Retina (tissue), 1 donor: ENCODE results near the gene CHN1.
A peak's percentile ranks its signal among the peaks of the same experiment; 100 is the strongest.

ENCODE experiments used
- DNase-seq: peaks from one replicate; pipeline ENCODE4 v3.0.0-alpha.2; 2016

Gene CHN1

GRCh38 chr2:174859563-174860169, 145.5 kb downstream of the CHN1 start:
- DNase-seq: no peak

GRCh38 chr2:174858745-174859144, 146.4 kb downstream of the CHN1 start:
- no peak for DNase-seq

GRCh38 chr2:174856447-174856846, 148.7 kb downstream of the CHN1 start:
- DNase-seq: no peak

- peak; percentile 20 for DNase-seq
Observed at GRCh38 chr2:174846941-174847938, 157.9 kb downstream of the CHN1 start.

GRCh38 chr2:174846218-174846617, 159.0 kb downstream of the CHN1 start:
- DNase-seq: no peak

GRCh38 chr2:174844295-174844708, 160.9 kb downstream of the CHN1 start:
- no peak for DNase-seq

- no peak for DNase-seq
Observed at GRCh38 chr2:174842496-174842895, 162.7 kb downstream of the CHN1 start.

GRCh38 chr2:174841936-174842335, 163.2 kb downstream of the CHN1 start:
- DNase-seq: no peak

GRCh38 chr2:174841350-174841749, 163.8 kb downstream of the CHN1 start:
- DNase-seq: no peak

GRCh38 chr2:174840436-174840835, 164.7 kb downstream of the CHN1 start:
- no peak for DNase-seq

GRCh38 chr2:174839662-174840061, 165.5 kb downstream of the CHN1 start:
- no peak for DNase-seq

- DNase-seq: no peak
Observed at GRCh38 chr2:174836995-174837390, 168.2 kb downstream of the CHN1 start.

GRCh38 chr2:174836377-174836994, 168.7 kb downstream of the CHN1 start:
- DNase-seq: peak; percentile 44

- peak; percentile 17 for DNase-seq
Observed at GRCh38 chr2:174835797-174836255, 169.4 kb downstream of the CHN1 start.

- no peak for DNase-seq
Observed at GRCh38 chr2:174833737-174834136, 171.4 kb downstream of the CHN1 start.

GRCh38 chr2:174830561-174830960, 174.6 kb downstream of the CHN1 start:
- DNase-seq: no peak

- no peak for DNase-seq
Observed at GRCh38 chr2:174829550-174829949, 175.6 kb downstream of the CHN1 start.

- DNase-seq: peak; percentile 22
Observed at GRCh38 chr2:174827371-174828369, 177.5 kb downstream of the CHN1 start.

GRCh38 chr2:174826051-174826450, 179.1 kb downstream of the CHN1 start:
- no peak for DNase-seq

- DNase-seq: no peak
Observed at GRCh38 chr2:174824068-174824467, 181.1 kb downstream of the CHN1 start.

- no peak for DNase-seq
Observed at GRCh38 chr2:174821628-174822027, 183.6 kb downstream of the CHN1 start.

- DNase-seq: no peak
Observed at GRCh38 chr2:174820361-174820760, 184.8 kb downstream of the CHN1 start.
